Adrenal gland (tissue), 12 donors: Measurements from ENCODE around the gene DIO1. TPM values are rescaled to one million over a fixed set of nuclear protein-coding genes. Genes with fewer than 3 reads are reported as not detected.
A peak's percentile ranks its signal among the peaks of the same experiment; 100 is the strongest.

Source experiments
- DNase-seq, 7 donors: peaks; one replicate each; pipeline ENCODE4 v3.0.0-alpha.2; 2019 to 2020
- H3K27ac ChIP-seq, 5 donors: fragments of 200-600 bp; sonication (generic) in 4 of 5; 1 replicate in 3 of 5; 2 replicates in 2 of 5; pipeline versions ENCODE4 v1.5.1 to v1.8.0; 2016 to 2020; ENCODE audit warnings: mild to moderate bottlenecking in 1 of 5
- H3K27me3 ChIP-seq: fragments of 200-600 bp; 2 replicates; pipeline ENCODE4 v1.8.0; 2021
- H3K36me3 ChIP-seq, 2 donors: fragments of 200-600 bp; replicated peaks in 1 of 2; 1 replicate in 1 of 2; 2 replicates in 1 of 2; pipeline versions ENCODE4 v1.5.1 to v1.8.0; 2018 to 2022
- H3K4me1 ChIP-seq, 2 donors: fragments of 200-600 bp; replicated peaks in 1 of 2; 1 replicate in 1 of 2; 2 replicates in 1 of 2; pipeline versions ENCODE4 v1.5.1 to v1.8.0; 2018 to 2021
- H3K4me3 ChIP-seq, 4 donors: fragments of 200-600 bp; sonication (generic) in 3 of 4; one replicate each; pipeline ENCODE4 v1.5.1; 2016 to 2018
- H3K9me3 ChIP-seq, 3 donors: fragments of 200-600 bp; sonication (generic) in 1 of 3; replicated peaks in 1 of 3; 1 replicate in 2 of 3; 2 replicates in 1 of 3; pipeline versions ENCODE4 v1.5.1 to v1.8.0; 2016 to 2021
- CTCF ChIP-seq, 6 experiments: fragments of 450-650 bp in 4 of 6; fragments of 200-600 bp in 2 of 6; sonication (generic) in 1 of 6; IDR thresholded peaks; 1 replicate in 5 of 6; 2 replicates in 1 of 6; pipeline versions ENCODE4 v1.5.1 to v1.8.0; 2016 to 2021; ENCODE audit warnings: antibody characterized with exemption in 6 of 6, mild to moderate bottlenecking in 2 of 6, moderate library complexity in 1 of 6
- POLR2A ChIP-seq, 2 donors: fragments of 450-650 bp; IDR thresholded peaks; one replicate each; pipeline ENCODE4 v1.6.1; 2017; ENCODE audit warnings: antibody characterized with exemption in 2 of 2, mild to moderate bottlenecking in 2 of 2, moderate library complexity in 1 of 2
- WGBS, 4 donors: extraction: QIAGEN DNeasy Blood & Tissue Kit in 2 of 4; methylation state at CpG; one replicate each; pipeline versions ENCODE4 v1.1.5 to v1.1.7; 2013 to 2017; 5-methylcytosine and 5-hydroxymethylcytosine counted together
- intact Hi-C, 2 donors: fragments of 100-400 bp; cut with DNase I; formaldehyde crosslinking; loops; one replicate each; pipeline versions ENCODE4 v1.14.1 to v1.15.0; 2022 to 2023
- polyA plus RNA-seq, 3 donors: library from polyadenylated mRNA; stranded (reverse); fragments of 200-250 nt in 2 of 3; fragments of 350-450 nt in 1 of 3; fragmentation: Illumina TruSeq in 1 of 3; extraction: RNeasy Lipid Tissue Mini Kit (QIAGEN cat#74804) in 1 of 3; gene quantifications; one replicate each; pipeline ENCODE4 v1.2.3, GENCODE V29; 2013 to 2014
- total RNA-seq, 9 donors: library from RNA; depleted of rRNA in 4 of 9; stranded (reverse); fragments of >200 nt in 4 of 9; fragments of 120-200 nt in 1 of 9; fragmentation: NEBNext Ultra II Directional in 1 of 9; extraction: Animal tissue kit (Norgen Biotek cat#: 25700) in 1 of 9; gene quantifications; one replicate each; pipeline versions ENCODE4 v1.1.0 to v1.2.4, GENCODE V29; 2013 to 2023
- donor health status: healthy with polysubstance abuse.
- donor health status: Bipolar disorder and iron deficiency.
- donor health status: DM: yes; HTN: yes; CAD: no.
- donor health status: DM: no; HTN: no; CAD: no.
- donor health status: DM: no; HTN: no; CAD: no.
- donor health status: DM: yes; HTN: yes; CAD: no.

Gene DIO1
- total and polyA plus RNA-seq, 12 donors: 0.03 to 1.5 (median 0.11) TPM; not detected in 7

- intact Hi-C loops: loop anchor here in 1 of 2 donors (10.0 kb wide), 1 partner anchor 51 kb away; the partner anchor contains the start of gene DIO1
- 0 to 4% (median 2%) methylated on average over 3 to 90 of the region's 90 CpGs for WGBS, 4 donors
- H3K4me1 ChIP-seq: peaks cover 13 to 43% of the 10 kb centered on the region in 2 donors
Observed at GRCh38 chr1:53945433-53946251, 51.7 kb downstream of the DIO1 start, which contains the start of gene IFT25. Gene IFT25, minus strand, starts transcription at chr1:53945699. Its CDS starts 5,617 bp downstream, at chr1:53940082.

GRCh38 chr1:53946252-53947171 lies 52.5 kb downstream of the DIO1 start, which contains the start of gene LRRC42:
Gene LRRC42, plus strand, starts transcription at chr1:53946350. Its CDS starts 5,650 bp downstream, at chr1:53952000.
- Histone ChIP-seq H3K4me1 (peaks cover 13 to 52% of the 10 kb centered on the region in 2 donors), H3K27ac (peak within 1 kb of the TSS; percentile 70 to 96 (median 93)), H3K9me3 (no peaks in the 10 kb centered on the region), H3K27me3 (no peaks in the 10 kb centered on the region), H3K4me3 (peak within 1 kb of the TSS; percentile 21 to 94 (median 78)), H3K36me3 (no peaks in the 10 kb centered on the region)
- intact Hi-C loops: loop anchor here in 1 of 2 donors (10.0 kb wide), 1 partner anchor 52 kb away; the partner anchor contains the start of gene DIO1
- 1 to 7% (median 2%) methylated on average over 16 to 57 of the region's 58 CpGs for WGBS, 4 donors
- DNase-seq: no peak
- TF ChIP-seq POLR2A (IDR thresholded peaks at IDR 0.05) (peak in 1 of 2 donors; percentile 34), CTCF (IDR thresholded peaks at IDR 0.05) (peak in 1 of 6 experiments; percentile 8)

More at GRCh38 chr1:53945433-53946251, 51.7 kb downstream of the DIO1 start, which contains the start of gene IFT25:
- DNase-seq: peak; percentile 96 to 99 (median 97)
- TF ChIP-seq CTCF (IDR thresholded peaks at IDR 0.05): no peak
- TF ChIP-seq POLR2A (IDR thresholded peaks at IDR 0.05): peak; percentile 44 to 87
- peak within 1 kb of the TSS; percentile 21 to 94 (median 78) for H3K4me3 ChIP-seq
- peak within 1 kb of the TSS; percentile 70 to 96 (median 93) for H3K27ac ChIP-seq
- H3K9me3 ChIP-seq: no peaks in the 10 kb centered on the region
- H3K27me3 ChIP-seq: no peaks in the 10 kb centered on the region
- H3K36me3 ChIP-seq: no peaks in the 10 kb centered on the region

DNA sequence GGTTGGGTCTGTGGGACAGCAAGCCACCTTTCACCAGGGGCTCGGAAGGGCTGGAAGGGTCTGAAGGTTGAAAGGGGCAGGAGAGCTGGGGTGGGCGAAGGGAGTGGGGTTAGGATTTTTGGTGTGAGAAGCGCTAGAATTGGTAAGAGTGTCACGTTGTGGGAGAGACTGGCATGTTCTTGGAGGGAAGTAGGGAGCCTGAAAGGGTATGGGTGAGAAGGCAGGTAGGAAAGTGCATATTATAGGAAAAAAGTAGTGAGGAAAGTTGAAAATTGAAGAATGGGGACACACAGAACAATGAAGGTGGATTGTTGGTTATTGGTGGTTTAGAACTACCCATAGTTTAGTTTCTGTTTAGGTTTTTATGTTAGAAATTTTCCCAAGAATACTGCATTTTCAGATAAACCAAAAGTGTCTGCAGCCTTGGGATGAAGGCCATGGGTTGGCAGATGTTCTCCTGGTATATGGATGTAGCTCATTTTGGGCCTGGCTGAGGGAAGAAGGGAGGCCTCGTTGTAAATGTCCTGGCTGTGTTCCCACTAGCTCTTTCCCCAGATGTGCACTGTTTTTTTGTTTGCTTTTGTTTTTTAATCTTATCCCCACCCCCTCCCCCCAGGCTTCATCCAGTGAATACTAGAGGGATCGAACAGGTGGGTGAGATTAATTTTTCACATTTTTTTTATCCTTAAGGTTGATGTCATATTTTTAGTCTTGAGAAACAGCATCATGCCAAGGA lies 53.4 kb downstream of the DIO1 start:
- peaks cover 13 to 59% of the 10 kb centered on the region in 2 donors for H3K4me1 ChIP-seq
- intact Hi-C loops: loop anchor here in 1 of 2 donors (10.0 kb wide), 1 partner anchor 53 kb away; the partner anchor contains the start of gene DIO1
- 38 to 42% (median 40%) methylated on average over 6 of the region's 6 CpGs for WGBS, 4 donors

More for the DNA sequence above, 53.4 kb downstream of the DIO1 start:
- H3K27me3 ChIP-seq: no peaks in the 10 kb centered on the region
- peak overlapping the region in 4 of 5 donors; percentile 75 to 96 (median 93) for H3K27ac ChIP-seq
- peak overlapping the region in 2 of 4 donors; percentile 61 to 94 for H3K4me3 ChIP-seq
- peak in 2 of 7 donors; percentile 15 to 25 for DNase-seq
- no peaks in the 10 kb centered on the region for H3K9me3 ChIP-seq
- TF ChIP-seq CTCF (IDR thresholded peaks at IDR 0.05): no peak
- no peak for TF ChIP-seq POLR2A (IDR thresholded peaks at IDR 0.05)
- peaks cover 0 to 7% of the 10 kb centered on the region in 2 donors for H3K36me3 ChIP-seq
